Fibroblast of the conjunctiva (primary cell): Measurements from ENCODE around the gene C1orf50.
"Not testable (repeated sequence)": the region's sequence is repeated elsewhere in the genome, so short reads cannot be mapped to it uniquely, and the experiment has no call there.

Source experiments
- DNase-seq: peaks from one replicate; pipeline ENCODE4 v3.0.0-alpha.2; 2010; ENCODE audit warnings: low read depth

C1orf50 gene

DNA sequence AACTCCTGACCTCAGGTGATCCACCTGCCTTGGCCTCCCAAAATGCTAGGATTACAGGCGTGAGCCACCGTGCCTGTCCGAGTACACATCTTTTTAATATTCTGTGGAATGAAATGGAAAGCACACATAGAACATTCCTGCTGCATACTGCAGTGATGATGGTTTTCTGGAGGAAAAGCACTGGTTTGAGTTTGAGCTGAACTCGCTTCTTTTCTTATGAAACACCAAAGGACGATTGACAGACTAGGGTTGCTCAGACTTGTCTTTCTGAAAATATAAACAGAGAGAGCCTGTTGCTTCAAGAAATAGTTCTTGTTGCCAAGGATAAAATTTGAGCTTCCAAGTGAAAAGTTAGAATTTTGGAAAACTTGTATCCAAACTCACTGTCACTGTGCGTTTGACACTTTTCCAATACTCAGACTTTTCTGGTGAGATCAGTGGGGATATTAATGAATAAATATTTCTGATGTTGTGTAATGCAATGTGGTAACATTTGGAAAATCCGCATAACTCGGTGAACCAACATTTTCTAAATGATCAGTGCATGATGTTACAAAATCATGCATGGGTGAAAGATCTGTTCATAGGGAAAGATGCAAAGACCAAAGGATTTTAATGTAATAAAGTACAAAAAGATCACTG lies 34.9 kb downstream of the C1orf50 start:
- DNase-seq: no peak

DNA sequence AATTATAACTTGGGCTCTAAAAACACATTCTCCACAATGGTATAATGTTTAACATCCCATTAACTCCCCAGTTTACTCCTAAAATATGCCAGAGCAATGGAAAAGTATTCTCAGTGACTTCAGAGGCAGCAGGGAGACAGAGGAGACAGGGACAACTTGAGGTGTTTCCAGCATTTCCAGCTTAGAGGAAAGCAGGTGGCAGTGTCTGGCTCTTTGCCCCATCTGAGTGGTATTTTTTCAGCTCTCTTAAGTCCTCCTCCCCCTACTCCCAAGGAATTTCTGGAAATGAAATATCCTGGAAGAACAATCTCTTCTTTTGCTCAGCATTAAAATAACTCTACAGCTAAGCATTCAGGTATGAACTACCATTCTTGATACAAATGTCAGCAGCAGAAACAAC lies 39.1 kb downstream of the C1orf50 start:
- no peak for DNase-seq

DNA sequence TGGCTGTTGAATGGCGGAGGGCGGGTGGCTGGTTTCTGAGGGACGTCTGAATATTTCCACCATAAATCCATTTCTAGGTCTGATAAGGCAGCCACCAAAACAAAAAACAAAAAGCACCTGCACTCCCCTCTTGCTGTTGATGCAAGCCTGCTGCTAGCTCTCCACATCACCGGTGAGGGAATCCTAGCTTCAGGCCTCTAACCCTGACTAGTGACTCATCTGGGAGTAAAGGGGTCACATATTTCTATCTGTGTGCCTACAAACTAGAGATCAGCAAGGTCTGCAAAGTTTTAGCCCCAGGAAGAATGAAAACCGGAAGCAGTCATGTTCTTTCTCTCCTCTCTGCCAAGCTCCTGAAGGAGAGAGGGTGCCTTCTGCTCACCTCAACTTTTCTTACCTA lies 39.5 kb downstream of the C1orf50 start:
- DNase-seq: no peak

DNA sequence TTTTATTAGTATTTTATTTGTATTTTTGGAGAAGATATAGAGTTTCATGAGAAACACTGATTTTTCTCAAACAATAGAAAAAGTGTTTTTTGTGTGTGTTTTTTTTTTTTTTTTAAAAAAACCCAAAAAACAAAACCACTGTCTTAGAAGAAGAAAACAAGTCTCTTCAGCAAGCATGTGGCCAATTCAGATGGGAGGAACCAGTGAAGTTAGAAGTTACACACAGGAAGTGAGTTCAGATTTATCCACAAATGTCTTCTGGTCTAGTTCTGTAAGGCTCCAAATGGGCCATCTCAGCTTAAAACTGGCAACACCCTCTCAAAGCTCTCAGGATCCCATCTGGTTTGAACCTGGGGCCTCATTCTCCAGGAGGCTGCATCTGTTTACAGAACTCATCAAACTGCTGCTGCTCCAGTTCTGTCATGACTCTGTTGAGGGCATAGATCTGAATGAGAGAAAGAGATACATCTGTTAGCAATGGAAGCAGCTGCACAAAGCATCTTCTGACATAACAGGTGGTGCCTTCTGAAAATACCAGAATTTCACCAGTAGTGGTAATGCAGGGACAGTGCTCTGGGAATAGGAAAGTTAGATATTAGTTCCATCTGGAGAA lies 40.1 kb downstream of the C1orf50 start:
- no peak for DNase-seq

DNA sequence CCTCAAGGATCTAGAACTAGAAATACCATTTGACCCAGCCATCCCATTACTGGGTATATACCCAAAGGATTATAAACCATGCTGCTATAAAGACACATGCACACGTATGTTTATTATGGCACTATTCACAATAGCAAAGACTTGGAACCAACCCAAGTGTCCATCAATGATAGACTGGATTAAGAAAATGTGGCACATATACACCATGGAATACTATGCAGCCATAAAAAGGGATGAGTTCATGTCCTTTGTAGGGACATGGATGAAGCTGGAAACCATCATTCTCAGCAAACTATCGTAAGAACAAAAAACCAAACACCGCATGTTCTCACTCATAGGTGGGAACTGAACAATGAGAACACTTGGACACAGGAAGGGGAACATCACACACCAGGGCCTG lies 47.8 kb downstream of the C1orf50 start:
- not testable (repeated sequence) for DNase-seq

DNA sequence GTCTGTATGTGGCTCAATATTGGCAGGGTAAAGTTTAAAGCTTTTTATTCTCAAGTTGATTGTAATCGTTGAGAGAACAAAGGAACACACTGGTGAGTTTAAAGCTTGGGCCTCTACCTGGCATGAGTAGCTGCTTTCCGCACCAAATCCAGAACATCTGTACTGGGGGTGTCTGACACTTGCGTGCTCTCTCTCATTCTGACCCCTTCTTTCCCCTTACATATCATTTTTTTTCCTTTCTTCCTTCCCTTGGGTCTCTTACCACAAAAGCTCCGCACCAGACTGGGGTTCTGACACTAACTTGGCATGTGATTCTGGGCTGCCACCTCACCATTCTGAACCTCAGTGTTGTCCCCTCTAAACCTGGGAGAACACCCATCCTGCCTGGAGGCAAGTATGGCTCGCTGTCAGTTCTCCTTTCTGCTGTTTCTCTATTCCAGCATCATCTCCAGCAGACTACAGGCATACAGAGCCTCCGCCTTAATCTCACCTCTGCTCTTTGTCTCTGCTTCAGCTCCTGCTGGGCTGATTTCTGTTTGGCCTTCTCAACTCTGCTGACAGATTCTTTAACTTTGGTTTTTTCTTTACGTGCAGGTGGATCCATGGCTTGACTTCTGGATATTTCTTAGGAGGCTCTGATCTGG lies 49.0 kb downstream of the C1orf50 start:
- no peak for DNase-seq

DNA sequence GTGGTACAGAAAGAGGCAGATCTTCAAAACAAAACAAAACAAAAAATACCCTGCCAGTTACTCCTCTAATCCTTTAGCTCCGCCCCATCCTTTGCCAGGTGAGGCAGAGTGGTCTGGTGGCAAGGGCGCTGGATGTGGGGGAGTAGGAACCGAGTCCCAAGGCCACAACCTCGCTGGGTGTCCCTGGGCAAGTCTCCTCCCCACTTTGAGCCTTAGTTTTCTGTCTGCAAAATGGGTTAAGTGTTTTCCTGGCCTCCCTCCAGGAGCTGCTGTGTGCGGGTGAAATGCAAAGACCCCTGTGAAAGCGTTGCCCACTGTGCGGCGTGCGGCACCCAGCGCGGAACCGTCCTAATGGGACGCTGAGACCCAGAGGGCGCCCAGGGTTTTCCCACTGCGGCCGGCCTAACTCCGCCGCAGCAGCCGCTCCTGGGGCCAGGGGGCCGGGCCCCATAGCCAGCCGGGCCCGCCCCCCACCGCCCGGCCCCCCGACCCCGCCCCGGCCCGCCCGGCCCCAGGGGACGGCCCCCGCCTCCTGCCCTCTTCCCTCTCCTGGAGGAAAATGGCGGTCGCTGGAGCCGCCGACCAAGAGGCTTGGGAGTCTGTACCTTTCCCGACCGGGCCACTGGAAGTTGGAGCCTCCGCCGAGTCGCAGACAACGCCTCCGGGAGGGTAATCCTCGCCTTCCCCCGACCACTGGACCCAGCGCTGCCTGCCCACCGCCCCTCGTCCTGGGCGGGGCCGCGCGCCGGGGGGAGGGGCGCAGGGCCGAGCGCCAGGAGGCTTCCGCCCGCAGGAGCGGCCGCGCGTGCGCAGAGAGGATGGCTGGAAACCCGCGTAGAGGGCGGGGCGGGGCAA lies 49.8 kb downstream of the C1orf50 start, which contains the start of the genes ERMAP and SVBP:
Gene ERMAP (plus strand): TSS at position 538 of the 855 bp plus-strand sequence. CDS start 13,327 bp downstream, outside the sequence.
Gene SVBP (minus strand): TSS at position 813 of the 855 bp plus-strand sequence. CDS start 853 bp downstream, outside the sequence.
- DNase-seq: peak; percentile 74

DNA sequence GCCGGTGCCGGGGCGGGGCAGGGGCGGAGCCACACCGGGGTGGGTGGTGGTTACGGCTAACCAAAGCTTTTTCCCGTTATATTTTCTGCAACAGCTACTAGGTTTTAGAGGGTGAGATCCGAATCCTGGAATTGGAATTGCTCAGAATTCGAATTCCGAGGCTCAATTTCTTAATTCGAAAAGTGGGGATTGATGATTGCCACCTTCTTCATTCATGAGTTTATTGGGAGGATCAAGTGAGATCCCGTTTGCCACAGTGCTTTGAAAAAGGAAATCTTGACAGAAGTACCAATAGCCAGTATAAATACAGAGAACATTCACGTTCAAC lies 50.4 kb downstream of the C1orf50 start:
- DNase-seq: no peak

DNA sequence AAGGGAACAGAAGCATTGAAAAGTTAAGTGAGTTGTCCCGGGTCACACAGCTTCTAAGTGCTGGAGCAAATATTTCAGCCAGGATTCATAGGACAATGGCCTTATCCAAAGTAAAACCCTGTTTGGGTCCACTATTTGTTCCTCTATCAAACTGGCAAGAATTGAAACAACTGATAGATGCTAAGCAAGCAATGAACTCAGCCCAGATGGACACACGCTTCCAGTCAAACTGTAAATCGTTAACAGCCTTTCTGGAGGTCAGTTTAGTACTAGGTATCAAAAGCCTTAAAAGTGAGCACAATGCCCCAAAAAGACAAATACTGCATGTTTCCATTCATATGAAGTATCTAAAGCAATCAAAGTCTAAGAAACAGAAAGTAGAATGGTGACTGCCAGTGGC lies 50.9 kb downstream of the C1orf50 start:
- DNase-seq: no peak

DNA sequence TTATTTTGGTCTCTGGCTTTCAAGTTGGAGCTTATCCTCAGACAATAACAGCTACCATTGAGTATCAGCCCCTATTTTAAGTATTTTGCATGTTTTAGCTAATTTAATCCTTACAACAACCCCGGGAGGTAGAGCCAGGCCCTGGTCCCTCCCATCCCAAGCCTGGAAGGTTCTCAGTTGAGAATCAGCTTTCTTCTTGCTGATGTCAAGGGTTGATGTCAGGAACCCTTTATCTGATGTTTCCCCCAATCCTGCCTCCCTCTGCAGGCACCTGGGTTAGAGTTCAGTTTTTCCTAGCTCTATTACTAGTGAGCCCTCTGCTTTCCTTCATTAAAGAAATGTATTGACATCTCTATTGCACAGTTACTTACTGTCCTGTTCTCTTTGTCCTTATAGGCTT lies 53.8 kb downstream of the C1orf50 start:
- DNase-seq: no peak

DNA sequence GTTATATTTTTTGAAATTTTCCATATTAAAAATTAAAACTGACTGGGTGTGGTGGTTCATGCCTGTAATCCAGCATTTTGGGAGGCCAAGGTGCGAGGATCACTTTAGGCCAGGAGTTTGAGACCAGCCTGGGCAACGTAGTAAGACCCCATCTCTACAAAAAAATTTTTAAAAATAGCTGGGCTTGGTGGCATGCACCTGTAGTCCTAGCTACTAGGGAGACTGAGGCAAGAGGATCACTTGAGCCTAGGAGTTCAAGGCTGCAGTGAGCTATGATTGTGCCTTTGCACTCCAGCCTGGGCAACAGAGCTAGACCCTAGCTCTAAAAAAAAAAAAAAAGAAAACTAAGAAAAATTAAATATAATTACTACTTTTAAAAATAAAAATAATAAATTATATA lies 54.6 kb downstream of the C1orf50 start:
- DNase-seq: no peak

DNA sequence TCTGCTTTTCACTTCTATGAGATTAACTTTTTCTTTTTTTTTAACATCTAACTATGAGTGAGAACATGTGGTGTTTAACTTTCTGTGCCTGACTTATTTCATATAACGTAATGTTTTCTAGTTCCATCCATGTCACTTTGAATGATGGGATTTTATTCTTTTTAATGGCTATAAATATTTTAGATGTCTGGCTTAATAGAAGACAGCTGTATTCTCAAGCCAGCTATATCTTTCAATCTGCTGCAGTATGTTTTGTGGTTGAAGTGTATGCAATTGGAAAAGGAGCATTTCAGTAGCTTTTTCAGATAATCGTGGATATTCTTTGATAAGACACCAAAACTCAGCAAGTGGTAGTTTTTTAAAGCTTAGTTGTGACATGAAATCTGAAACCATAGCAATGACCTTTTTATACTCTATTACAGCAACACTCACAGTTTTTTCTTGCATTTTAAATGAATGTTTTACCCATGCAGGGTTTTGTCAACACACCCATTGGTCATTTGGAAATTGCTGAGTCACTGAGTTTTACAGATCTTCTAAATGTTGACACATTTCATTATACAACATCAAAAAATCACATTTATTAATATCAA lies 55.8 kb downstream of the C1orf50 start:
- DNase-seq: no peak

DNA sequence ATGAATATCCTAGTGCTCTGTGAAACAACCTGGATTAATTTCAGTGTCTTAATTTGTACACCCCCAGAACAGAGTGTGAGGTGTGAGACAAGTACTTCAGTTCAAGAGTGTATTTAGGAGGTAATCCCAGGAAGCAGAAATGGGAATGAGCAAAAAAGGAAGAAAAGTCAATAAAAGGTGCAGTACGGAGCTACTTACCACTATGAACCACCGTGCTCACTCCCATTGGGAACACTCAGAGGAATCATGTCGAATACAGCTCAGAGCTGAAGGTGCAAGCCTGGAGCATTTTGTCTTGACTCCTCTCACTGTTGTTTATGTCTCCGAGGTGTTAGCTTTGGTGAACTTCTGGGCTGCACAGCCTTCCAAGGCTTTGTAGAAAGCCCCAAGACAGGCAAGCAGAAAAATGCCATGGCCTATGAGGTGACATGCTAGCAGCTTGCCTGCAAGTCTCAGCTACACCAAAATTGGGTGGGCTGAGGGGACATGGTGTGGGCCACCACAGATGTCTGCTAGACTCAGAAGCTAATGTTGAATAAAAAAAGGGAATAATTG lies 57.5 kb downstream of the C1orf50 start:
- DNase-seq: no peak

DNA sequence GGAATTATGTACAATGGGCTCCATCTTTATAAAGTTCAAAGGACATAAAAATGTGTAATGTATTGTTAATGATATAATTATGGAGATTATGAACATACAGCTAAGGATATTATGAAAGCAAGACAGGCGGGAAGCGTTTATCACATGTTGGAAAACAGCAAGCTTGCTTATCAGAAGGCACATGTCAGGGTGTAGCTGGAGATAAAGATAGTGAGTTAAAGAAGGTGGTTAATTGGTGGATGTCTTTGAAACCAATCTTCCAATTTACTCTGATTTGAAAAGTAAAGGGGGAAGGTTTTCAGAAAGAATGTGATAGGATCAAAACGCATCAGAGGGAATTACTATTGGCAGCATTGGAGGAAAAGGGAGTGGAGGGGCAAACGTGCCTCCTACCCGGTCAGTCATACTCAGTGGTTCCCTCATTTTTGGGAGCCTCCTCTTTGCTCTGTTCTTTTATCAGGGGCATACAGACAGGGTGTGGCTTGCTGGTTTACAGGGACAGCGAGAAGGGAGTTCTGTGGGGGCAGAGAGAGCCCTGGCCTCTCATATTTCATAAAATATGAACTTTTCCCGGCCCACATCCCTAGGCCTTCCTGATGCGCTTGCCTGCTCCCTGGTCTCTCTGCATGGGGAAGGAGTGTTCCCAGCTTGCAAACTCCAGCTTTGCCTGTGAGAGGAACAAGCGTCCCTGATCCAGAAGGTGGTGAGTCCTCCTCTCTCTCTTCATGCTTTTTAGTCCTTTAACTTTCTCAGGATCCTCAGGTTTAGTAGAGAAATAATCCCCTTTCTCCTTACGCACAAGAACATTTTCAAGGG lies 58.2 kb downstream of the C1orf50 start:
- DNase-seq: no peak
